GM23248 (cell line): Measurements from ENCODE around the gene NUDT14.

Experiments used
- EZH2 ChIP-seq: fragments of 200-600 bp; sonication (generic); IDR thresholded peaks from 2 replicates; pipeline ENCODE4 v1.6.1; 2018; ENCODE audit warnings: antibody characterized with exemption, mild to moderate bottlenecking; ENCODE audit not compliant: insufficient read depth, poor library complexity, severe bottlenecking
- EZH2phosphoT487 ChIP-seq: fragments of 200-600 bp; sonication (generic); IDR thresholded peaks from 2 replicates; pipeline ENCODE4 v1.6.1; 2018; ENCODE audit warnings: antibody characterized with exemption, moderate library complexity, mild to moderate bottlenecking, low read depth; ENCODE audit not compliant: insufficient read depth

DNA sequence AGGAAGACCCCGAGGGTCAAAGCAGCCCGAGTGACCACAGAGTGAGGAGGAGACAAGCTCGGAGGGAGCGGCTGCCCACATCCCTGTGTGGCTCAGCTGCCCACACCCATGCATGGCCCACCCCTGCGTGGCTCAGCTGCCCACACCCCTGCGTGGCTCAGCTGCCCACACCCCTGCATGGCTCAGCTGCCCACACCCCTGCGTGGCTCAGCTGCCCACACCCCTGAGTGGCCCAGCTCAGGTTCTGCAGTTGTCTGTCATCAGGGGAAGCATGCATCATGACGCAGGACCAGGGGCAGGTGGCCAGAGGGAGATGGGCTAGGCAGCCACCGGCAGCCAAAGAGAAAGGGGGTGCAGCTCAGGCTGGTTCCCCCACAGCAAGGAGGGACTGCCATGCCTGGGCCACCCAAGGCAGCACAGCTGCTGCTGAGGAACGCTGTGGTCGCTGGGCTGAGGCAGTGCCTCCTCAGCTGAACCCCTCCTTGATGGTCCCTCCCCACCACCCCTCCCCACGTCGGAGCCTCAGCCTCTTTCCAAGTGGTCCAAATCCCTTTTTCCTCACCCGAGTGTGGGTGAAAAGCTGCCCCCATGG is 33.3 kb upstream of the NUDT14 start:
- no peak for TF ChIP-seq EZH2
- no peak for TF ChIP-seq EZH2phosphoT487
